ENCODE results near the gene BROX. TPM values are rescaled to one million over a fixed set of nuclear protein-coding genes. Genes with fewer than 3 reads are reported as not detected.
A peak's percentile ranks its signal among the peaks of the same experiment; 100 is the strongest.

Gene BROX
- total RNA-seq, 1 donor from 2014 or later, result 74.7 TPM

GRCh38 chr1:222709700-222710153 is 2.6 kb upstream of the BROX start:
- H3K27me3 ChIP-seq, result no peaks in the 10 kb centered on the region
- H3K4me1 ChIP-seq, result peaks cover 7% of the 10 kb centered on the region
- no peaks in the 10 kb centered on the region for H3K36me3 ChIP-seq
- peak overlapping the region; percentile 100 for H3K4me3 Mint-ChIP-seq
- no peak for DNase-seq (ENCODE audit: low spot score)
- peaks cover 13% of the 10 kb centered on the region for H3K9me3 Mint-ChIP-seq
- H3K27ac ChIP-seq, result no peak overlapping the region
- H3F3A ChIP-seq (ENCODE audit: low read depth), result peaks cover 9% of the 10 kb centered on the region
- H3K4me2 ChIP-seq, result no peak overlapping the region
- H3K4me1 Mint-ChIP-seq, result peaks cover 20% of the 10 kb centered on the region
- H2AFZ ChIP-seq (replicated peaks), result no peak overlapping the region
- H3K79me2 ChIP-seq (ENCODE audit: low read depth), result peaks cover 87% of the 10 kb centered on the region
- H3K9ac ChIP-seq, result no peak overlapping the region
- H3K36me3 Mint-ChIP-seq, result peaks cover 28% of the 10 kb centered on the region
- H3K9me3 ChIP-seq (ENCODE audit: low read depth), result peaks cover 6% of the 10 kb centered on the region
- TF ChIP-seq CTCF (IDR thresholded peaks at IDR 0.05), result no peak
- TF ChIP-seq EZH2phosphoT487 (IDR thresholded peaks at IDR 0.05), result no peak
- no peak for TF ChIP-seq EZH2 (IDR thresholded peaks at IDR 0.05)
- H3K27ac Mint-ChIP-seq, result no peak overlapping the region
- no peaks in the 10 kb centered on the region for H4K20me1 ChIP-seq (ENCODE audit: low read depth)
- H3K27me3 Mint-ChIP-seq (ENCODE audit: insufficient read depth, low read depth), result peaks cover 3% of the 10 kb centered on the region
- no peak overlapping the region for H3K4me3 ChIP-seq

GRCh38 chr1:222711319-222712252 is 778 bp upstream of the BROX start:
- Mint-ChIP-seq H3K36me3 (peaks cover 18% of the 10 kb centered on the region), H3K27ac (peak overlapping the region; percentile 48), H3K4me3 (peak overlapping the region; percentile 100), H3K4me1 (peaks cover 20% of the 10 kb centered on the region), H3K27me3 (ENCODE audit: insufficient read depth, low read depth) (peaks cover 3% of the 10 kb centered on the region), H3K9me3 (peaks cover 2% of the 10 kb centered on the region)
- Histone ChIP-seq H3K9ac (peak overlapping the region; percentile 59), H3K4me1 (peaks cover 7% of the 10 kb centered on the region), H3K4me3 (peak overlapping the region; percentile 92), H3F3A (ENCODE audit: low read depth) (peaks cover 9% of the 10 kb centered on the region), H3K4me2 (peak overlapping the region; percentile 87), H3K27ac (peak overlapping the region; percentile 84), H2AFZ (replicated peaks) (peak overlapping the region; percentile 73), H3K27me3 (no peaks in the 10 kb centered on the region), H3K36me3 (no peaks in the 10 kb centered on the region), H4K20me1 (ENCODE audit: low read depth) (no peaks in the 10 kb centered on the region), H3K79me2 (ENCODE audit: low read depth) (peaks cover 71% of the 10 kb centered on the region), H3K9me3 (ENCODE audit: low read depth) (no peaks in the 10 kb centered on the region)
- DNase-seq (ENCODE audit: low spot score), result peak; percentile 63
- TF ChIP-seq CTCF (IDR thresholded peaks at IDR 0.05) (no peak), EZH2 (IDR thresholded peaks at IDR 0.05) (no peak), EZH2phosphoT487 (IDR thresholded peaks at IDR 0.05) (no peak)

DNA sequence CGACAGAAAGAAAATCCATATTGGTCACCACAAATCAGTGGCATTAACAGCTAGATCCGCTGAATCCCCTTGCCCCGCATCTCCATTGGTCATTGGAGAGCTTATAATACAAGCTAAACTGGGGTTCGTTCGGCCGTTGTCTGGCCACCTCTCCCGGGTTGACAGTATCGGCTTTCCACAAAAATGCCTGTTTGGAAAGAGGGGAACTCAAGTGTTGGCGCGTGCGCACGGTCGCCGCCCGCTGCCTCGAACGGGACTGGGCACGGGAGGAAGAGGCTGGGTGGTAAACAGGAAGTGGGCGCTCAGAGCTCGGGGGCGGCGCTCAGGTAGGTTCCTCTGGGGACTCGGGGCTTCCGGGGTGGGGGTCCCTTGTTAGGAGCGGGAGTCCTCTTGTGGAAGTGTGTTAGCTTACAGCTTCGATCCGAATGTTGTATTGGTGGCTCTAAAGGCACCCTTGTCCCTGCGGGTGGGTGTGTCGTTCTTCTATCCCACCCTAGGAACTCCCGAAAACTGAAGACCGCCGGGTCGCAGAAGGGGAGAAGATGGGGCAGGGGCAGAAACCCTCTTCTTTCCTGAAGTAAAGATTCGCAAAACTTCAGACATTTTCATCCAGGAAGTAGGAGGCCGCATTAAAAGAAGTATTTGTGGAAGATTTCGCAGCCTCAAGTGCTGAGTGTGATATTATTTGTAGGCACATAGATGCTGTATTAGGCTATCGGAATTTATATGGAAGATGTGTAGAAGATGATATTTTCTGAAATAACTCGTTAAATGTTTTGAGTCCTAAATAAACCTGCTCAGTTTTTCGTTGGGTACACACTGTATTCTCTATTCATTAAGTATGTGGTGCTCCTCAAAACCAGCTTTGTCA is 962 bp downstream of the BROX start:
- peaks cover 3% of the 10 kb centered on the region for H3K27me3 Mint-ChIP-seq (ENCODE audit: insufficient read depth, low read depth)
- peak; percentile 98 for DNase-seq (ENCODE audit: low spot score)

More for the DNA sequence above, 962 bp downstream of the BROX start:
- H3K36me3 Mint-ChIP-seq, result peaks cover 12% of the 10 kb centered on the region
- H3K27ac ChIP-seq, result peak overlapping the region; percentile 85
- no peaks in the 10 kb centered on the region for H3K9me3 Mint-ChIP-seq
- H3K4me2 ChIP-seq, result peak overlapping the region; percentile 82
- peak overlapping the region; percentile 100 for H3K4me3 Mint-ChIP-seq
- H3K27ac Mint-ChIP-seq, result peak overlapping the region; percentile 94
- H2AFZ ChIP-seq (replicated peaks), result peak overlapping the region; percentile 98
- no peaks in the 10 kb centered on the region for H4K20me1 ChIP-seq (ENCODE audit: low read depth)
- peaks cover 2% of the 10 kb centered on the region for H3K36me3 ChIP-seq
- H3K4me1 Mint-ChIP-seq, result peaks cover 20% of the 10 kb centered on the region
- H3K4me3 ChIP-seq, result peak overlapping the region; percentile 92
- H3K79me2 ChIP-seq (ENCODE audit: low read depth), result peaks cover 54% of the 10 kb centered on the region
- peaks cover 12% of the 10 kb centered on the region for H3F3A ChIP-seq (ENCODE audit: low read depth)
- peak overlapping the region; percentile 72 for H3K9ac ChIP-seq
- no peaks in the 10 kb centered on the region for H3K9me3 ChIP-seq (ENCODE audit: low read depth)
- H3K27me3 ChIP-seq, result no peaks in the 10 kb centered on the region
- peaks cover 7% of the 10 kb centered on the region for H3K4me1 ChIP-seq
- TF ChIP-seq CTCF (IDR thresholded peaks at IDR 0.05) (no peak), EZH2 (IDR thresholded peaks at IDR 0.05) (no peak), EZH2phosphoT487 (IDR thresholded peaks at IDR 0.05) (no peak)
